ENCODE data around the gene BABAM2.

BABAM2 gene

GRCh38 chr2:28267282-28267681, 376.8 kb downstream of the BABAM2 start:
- no peak for DNase-seq

- no peak for DNase-seq
Measured at GRCh38 chr2:28268386-28268785, 377.9 kb downstream of the BABAM2 start.

GRCh38 chr2:28269019-28269784, 378.7 kb downstream of the BABAM2 start:
- no peak for DNase-seq

GRCh38 chr2:28270456-28271152, 380.1 kb downstream of the BABAM2 start:
- DNase-seq = no peak

GRCh38 chr2:28271231-28271918, 380.8 kb downstream of the BABAM2 start:
- DNase-seq = no peak

GRCh38 chr2:28271919-28272250, 381.4 kb downstream of the BABAM2 start:
- DNase-seq = no peak

- DNase-seq = no peak
Measured at GRCh38 chr2:28273751-28274150, 383.2 kb downstream of the BABAM2 start.

- no peak for DNase-seq
Measured at GRCh38 chr2:28274911-28275685, 384.6 kb downstream of the BABAM2 start.

GRCh38 chr2:28276076-28276618, 385.6 kb downstream of the BABAM2 start:
- peak; percentile 14 for DNase-seq

- DNase-seq = no peak
Measured at GRCh38 chr2:28276807-28277206, 386.3 kb downstream of the BABAM2 start.

GRCh38 chr2:28277466-28277865, 386.9 kb downstream of the BABAM2 start:
- no peak for DNase-seq

- no peak for DNase-seq
Measured at GRCh38 chr2:28279371-28279770, 388.8 kb downstream of the BABAM2 start.

- DNase-seq = no peak
Measured at GRCh38 chr2:28280619-28281018, 390.1 kb downstream of the BABAM2 start.

- DNase-seq = no peak
Measured at GRCh38 chr2:28281739-28282138, 391.2 kb downstream of the BABAM2 start.

- DNase-seq = no peak
Measured at GRCh38 chr2:28282248-28282647, 391.7 kb downstream of the BABAM2 start.

- no peak for DNase-seq
Measured at GRCh38 chr2:28282861-28283646, 392.5 kb downstream of the BABAM2 start.

GRCh38 chr2:28283861-28284260, 393.3 kb downstream of the BABAM2 start:
- DNase-seq = no peak

- no peak for DNase-seq
Measured at GRCh38 chr2:28286678-28287077, 396.1 kb downstream of the BABAM2 start.

- DNase-seq = no peak
Measured at GRCh38 chr2:28287256-28287915, 396.9 kb downstream of the BABAM2 start.

GRCh38 chr2:28288620-28289019, 398.1 kb downstream of the BABAM2 start:
- DNase-seq = no peak

GRCh38 chr2:28291811-28292440, 401.4 kb downstream of the BABAM2 start:
- DNase-seq = no peak
